IPS DF 4.7 (cell line): ENCODE measurements around the gene PPL.

Source experiments
- DNase-seq: peaks from one replicate; pipeline ENCODE4 v3.0.0-alpha.2; 2013; ENCODE audit warnings: low spot score; ENCODE audit errors: extremely low read depth

The PPL gene

DNA sequence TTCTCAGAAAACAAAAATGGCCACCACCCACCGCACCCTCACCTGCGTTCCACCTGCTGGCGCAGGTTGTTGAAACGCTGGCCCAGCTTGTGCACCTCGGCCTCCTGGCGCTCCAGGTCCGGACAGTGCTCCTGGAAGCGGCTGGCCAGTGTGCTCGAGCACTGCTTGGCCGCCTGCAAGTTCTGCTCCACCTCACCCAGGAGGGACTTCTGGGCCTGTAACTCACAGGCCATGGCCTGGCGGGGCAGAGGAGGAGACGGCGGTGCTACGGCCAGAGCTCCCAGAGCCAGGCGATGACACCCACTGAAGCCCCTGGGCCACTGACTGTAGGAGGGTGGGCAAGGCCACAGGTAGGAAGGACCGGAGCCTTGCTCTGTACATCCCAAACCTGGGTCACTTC lies 46.3 kb downstream of the PPL start:
- DNase-seq = no peak

DNA sequence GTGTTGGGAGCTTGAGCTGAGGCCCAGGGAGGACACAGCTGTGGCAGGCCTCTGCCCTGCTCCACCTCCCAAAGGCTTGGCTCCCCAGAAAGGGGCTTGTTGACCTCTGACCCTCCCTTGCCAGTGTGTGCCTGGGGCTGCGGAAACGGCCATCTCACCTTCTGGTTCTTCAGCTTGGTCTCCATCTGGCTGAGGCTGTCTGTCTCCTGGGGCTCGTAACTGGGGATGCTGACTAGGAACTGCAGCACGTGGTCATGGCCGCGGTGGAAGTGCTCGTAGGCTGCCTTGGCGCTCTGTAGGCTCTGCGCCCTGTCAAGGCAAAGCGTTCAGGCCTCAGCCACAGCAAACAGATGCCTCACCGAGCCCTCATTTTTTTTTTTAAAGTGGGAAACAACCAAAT lies 46.9 kb downstream of the PPL start:
- DNase-seq = no peak

- no peak for DNase-seq
Measured at GRCh38 chr16:4888428-4889135, 48.4 kb downstream of the PPL start.

DNA sequence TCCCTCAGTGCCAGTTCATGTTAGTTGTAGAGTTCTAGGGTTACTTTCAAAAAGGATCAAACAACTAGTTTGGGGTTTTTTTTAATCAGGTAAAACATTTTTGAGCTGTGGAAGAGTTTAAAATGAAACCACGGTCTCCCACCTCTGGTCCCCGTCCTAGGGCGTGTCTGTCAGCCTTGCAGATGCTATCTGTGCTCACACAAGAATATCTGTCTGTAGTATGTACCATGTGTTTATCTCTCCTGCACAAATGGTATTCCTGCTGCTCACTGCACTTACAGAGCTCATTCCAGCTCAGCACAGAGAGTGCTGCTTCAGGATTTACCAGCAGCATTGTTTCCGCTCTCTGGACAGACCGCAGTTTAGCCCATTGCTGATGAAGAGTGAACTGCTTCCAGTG lies 50.8 kb downstream of the PPL start:
- no peak for DNase-seq

DNA sequence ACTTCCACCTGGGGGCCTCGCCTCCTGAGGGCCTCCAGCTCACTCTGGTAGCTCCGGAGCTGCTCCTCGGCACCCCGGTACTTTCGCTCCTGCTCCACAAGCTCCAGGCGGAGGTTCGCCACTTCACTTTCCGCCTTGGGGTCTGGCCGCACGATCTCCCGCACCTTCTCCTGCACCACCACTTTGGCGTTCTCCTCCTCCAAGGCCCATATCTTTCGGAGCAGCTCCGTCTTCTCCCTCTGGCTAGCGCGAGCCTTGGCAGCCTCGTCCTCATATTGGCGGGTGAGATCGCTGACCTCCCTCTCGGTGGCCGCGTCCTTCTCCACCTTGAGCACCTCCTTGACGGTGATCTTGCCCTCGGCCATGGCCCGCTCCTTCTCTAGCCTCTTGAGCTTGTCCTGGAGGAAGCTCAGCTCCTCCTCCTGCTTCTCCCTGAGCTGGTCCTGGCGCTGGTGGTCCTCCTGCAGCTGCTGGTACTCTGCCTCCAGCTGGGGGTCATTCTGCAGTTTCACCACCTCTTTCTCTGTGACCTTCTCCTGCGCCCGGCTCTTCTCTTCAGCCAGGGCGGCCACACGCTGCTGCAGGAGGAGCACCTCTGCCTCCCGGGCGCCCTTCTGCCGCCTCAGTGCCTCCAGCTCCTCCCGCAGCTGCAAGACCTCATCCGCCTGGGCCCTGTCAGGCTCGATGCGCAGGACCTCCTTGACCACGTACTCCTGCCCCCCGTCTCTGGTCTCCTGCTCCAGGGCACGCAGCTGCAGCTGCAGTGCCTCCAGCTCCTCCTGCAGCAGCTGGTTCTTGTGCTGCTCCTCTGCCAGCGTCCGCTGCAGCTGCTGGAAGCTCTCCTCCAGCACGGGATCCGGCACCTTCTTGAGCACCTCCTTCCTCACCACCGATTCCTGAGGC lies 51.7 kb downstream of the PPL start:
- no peak for DNase-seq

GRCh38 chr16:4884209-4884608 lies 52.7 kb downstream of the PPL start:
- no peak for DNase-seq

DNA sequence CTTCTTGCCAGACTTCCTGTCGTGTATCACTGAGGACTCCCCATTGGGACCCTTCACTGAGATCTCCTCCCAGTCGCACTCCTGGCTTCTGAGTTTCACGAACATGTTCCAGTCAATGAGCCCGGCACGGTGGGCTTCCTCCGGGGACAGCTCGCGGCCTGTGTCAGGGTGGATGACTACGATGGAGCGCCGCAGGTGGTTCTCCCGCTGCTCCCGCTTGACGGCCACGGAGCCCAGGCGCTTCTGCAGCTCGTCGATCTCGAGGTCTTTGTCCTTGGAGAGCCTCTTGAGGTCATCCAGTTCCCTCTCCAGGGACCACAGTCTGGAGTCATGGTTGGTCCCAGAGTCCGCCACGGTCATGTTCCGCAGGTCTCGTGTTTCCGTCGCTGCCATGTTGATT lies 53.4 kb downstream of the PPL start:
- DNase-seq = no peak

DNA sequence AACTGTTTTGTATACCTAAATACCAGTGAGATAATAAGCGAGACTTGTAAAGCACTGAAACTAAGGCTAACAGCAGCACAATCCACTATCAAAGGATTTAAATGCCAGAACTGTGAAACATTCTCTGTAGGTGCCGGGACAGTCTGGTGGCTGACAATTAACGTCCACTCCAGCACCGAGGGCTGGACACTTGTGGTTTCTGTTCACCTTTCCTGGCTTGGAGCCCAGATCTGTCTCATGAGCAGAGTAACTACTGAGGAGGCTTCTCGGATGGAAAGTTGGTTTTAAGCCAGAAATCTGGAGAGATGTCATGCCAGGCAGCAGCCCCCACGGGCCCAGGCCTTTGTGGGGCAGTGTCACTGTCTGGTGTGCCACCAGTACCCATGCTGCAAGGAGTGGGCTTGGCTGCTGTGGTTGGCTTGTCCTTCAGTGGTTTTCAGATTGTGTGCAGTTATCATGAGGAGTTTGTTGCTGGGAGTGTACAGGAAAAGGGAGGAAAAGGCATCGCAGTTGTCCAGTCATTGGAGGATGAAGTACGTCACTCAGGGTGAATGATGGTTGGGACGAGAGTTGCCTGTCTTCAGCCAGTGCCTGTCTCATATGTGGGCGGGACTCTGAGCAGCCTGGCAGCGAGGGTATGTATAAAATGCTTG lies 54.2 kb downstream of the PPL start:
- no peak for DNase-seq

DNA sequence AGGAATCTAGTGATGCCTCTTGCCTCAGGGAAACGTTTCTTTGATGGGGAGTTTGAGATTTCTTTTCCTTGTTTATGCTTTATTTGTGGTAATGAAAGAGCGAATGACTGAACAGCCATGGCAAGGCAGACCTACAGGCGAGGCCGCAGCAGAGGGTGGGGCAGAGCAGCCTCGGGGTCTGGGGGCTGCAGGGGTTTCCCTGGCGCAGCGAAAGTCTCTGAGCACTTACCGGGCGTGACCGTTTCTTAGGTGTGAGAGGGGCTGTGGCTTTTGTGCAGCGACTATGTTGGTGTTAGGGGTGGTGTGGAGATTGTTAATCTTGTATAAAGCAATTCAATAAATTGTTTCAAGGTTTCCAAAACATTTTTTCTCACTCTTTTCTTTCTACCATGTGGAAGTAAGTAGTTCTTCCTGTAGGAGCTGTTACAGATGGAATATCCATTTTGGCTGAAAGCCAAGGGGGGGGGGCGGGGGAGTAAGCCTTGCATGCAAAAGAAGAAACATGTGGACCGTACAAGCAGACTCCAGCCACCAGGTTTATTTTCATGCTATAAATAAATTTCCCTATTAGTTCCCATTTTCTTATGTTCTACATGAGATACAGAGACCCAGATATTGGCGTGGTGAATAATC lies 54.8 kb downstream of the PPL start:
- no peak for DNase-seq

GRCh38 chr16:4880006-4880580 lies 56.9 kb downstream of the PPL start:
- no peak for DNase-seq

GRCh38 chr16:4879049-4879448 lies 57.9 kb downstream of the PPL start:
- DNase-seq = no peak

GRCh38 chr16:4877380-4877685 lies 59.6 kb downstream of the PPL start:
- no peak for DNase-seq

GRCh38 chr16:4876646-4877379 lies 60.1 kb downstream of the PPL start:
- no peak for DNase-seq

DNA sequence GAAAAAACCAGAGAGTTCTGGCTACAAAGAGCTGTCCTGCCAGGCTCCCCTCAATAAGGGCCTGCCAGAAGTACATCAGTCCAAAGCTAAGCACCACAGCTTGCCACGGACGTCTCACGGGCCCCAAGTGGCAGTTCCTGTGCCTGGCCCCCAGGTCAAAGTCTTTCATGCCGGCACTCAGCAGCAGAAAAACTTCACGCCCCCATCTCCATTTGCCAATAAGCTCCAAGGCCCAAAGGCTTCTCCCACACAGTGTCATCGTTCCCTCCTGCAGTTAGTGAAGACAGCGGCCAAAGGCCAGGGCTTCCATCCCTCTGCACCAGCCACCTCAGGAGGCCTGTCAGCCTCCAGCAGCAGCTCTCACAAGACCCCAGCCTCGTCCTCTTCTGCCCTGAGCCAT lies 62.3 kb downstream of the PPL start:
- no peak for DNase-seq

DNA sequence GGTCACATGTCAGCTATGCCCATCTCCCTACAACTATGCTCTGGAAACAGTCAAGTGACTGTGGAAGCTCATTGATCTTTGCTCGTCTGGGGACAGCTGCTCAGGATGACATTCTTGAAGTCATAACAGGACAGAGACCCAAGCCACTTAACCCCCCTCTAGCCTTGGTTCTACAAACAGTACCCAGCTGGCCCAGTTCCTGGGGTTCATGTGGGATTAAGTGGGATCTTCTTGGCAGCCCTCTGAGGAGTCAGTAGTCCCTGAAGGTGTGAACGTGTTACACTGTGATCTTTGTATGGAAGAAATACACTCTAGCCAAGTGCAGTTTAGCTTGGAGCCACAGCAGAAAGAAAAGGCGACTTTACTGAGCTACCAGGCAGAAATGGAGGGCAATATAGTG lies 63.9 kb downstream of the PPL start:
- no peak for DNase-seq

DNA sequence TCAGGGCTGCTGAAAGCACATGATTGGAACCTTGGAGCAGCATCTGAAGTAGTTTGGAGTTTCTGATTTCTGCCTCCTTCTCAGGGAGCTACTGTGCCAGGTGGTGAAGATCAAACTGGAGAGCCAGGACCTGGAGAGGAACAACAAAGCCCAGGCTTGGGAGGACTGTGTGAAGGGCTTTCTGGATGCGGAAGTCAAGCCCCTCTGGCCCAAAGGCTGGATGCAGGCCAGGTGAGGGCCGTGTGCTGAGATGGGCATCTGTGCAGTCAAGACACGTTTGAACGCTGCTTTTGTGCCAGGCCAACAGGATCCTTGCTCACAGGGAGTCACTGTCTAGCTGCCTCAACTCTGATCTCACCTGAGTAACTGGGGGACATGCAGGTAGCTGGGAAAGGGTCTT lies 65.9 kb downstream of the PPL start:
- no peak for DNase-seq

- no peak for DNase-seq
Measured at GRCh38 chr16:4870138-4870671, 66.7 kb downstream of the PPL start.

DNA sequence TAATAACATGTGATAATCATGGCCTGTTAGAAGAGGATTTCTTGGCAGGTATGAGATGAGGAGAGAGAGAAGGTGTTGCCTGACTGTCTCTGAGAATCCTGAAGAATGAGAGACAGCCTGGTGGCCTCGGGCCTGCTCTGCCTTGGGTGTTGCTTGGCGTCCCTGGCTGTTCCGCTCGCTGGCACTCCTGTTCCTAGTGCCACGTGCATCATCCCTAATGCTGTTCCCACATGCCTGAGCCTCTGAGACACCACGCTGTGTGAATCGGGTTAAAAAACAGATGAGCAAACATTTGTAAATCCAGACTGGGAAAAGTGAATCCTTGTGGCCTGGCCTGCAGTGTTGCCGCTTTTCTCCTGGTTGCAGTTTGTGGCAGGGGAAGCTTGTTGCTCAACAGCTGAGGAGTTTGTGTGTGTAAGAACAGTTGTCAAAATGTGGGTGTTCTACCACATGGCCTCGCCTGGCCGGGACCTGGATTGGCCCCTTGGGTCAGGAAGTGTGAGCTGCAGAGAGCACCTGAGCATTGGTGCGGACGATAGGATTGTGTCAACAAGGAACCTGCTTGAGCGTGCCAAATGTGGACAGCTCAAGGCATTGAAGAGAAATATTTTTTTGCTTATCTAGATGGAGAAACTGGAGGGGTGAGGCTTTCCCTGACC lies 67.7 kb downstream of the PPL start:
- no peak for DNase-seq

DNA sequence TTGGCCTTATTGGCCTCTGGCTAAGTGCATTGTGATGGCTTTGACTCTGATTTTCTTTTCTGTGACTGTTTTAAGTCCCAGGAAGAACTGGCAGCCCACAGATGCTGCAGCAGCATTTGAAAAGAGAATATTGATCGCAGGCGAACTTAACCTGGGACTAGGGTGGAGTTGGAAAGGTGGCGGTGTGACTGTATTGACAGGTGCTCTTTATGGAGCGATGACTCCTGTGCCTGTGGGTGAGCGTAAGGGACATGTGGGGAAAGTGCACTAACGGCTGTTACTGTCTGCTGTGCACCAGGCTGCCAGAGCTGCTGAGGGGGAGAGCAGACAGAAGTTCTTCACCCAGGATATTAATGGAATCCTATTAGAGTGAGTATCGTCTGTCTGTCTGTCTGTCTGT lies 68.4 kb downstream of the PPL start:
- no peak for DNase-seq

- no peak for DNase-seq
Measured at GRCh38 chr16:4868026-4868425, 68.9 kb downstream of the PPL start.
